Measurements from ENCODE around the gene FMN1. TPM values are rescaled to one million over a fixed set of nuclear protein-coding genes. Genes with fewer than 3 reads are reported as not detected.

Gene FMN1
- total and polyA plus RNA-seq, 10 of the 15 experiments (the other 5 are each of a cell fraction or from before 2014, with no cell fraction given): 0.05 to 0.16 (median 0.08) TPM; not detected in 4

DNA sequence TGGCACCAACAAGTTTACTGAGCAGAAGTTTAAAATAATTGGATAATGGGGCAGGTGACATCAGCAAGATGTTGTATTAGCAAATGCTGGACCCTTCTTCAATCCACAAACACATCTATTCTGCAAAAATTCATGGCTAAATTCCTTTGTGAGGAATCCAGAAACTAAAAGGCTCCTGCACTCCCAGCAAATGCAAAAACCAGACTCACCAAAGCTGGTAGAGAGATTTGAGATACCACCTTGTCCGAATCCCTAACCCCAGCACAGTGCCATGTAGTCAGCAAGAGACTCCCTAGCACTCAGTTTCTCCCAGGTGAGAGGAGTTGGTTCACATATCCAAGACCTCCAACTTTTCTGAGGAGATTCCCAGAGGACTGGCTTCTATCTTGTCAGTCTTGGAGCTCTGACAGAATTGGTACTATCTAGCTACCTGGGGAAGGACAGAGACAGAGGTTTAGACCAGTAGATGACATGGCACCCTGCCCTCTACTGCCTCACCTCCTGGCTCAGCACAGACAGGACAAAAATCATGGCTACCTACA lies 454.9 kb downstream of the FMN1 start:
- no peak for FAIRE-seq

DNA sequence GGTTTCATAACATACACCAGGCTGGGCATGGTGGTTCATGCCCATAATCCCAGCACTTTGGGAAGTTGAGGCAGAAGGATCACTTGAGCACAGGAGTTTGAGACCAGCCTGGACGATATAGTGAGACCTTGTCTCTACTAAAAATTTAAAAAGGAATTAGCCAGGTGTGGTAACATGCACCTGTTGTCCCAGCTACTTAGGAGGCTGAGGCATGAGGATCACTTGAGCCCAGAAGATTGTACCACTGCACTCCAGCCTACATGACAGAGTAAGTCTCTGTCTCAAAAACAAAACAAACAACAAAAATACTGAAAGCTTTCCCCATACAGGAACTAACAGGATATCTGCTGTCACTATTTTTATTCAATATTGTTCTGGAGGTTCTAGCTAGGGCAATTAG lies 455.8 kb downstream of the FMN1 start:
- intact Hi-C loops (cut with micrococcal nuclease; ENCODE audit: unreplicated experiment): no loop called here
- FAIRE-seq: no peak
- no peak for ATAC-seq
- SMC1A ChIA-PET (ENCODE audit: uncharacterized antibody, unreplicated experiment): no interaction called here
- RAD21 ChIA-PET (ENCODE audit: unreplicated experiment): no interaction called here
- no peaks in the 10 kb centered on the region for H3K36me3 ChIP-seq (ENCODE audit: control insufficient read depth in 2 of 2, insufficient read depth in 2 of 2, low read length in 1 of 2)
- CTCF ChIA-PET: no interaction called here
- H3K27ac ChIP-seq (ENCODE audit: control insufficient read depth, insufficient read depth): no peak overlapping the region
- POLR2A ChIA-PET: no interaction called here
- no peaks in the 10 kb centered on the region for H3K79me2 ChIP-seq (ENCODE audit: control insufficient read depth, insufficient read depth, low read length)
- H3K27me3 ChIP-seq (replicated peaks in 1 of 2; ENCODE audit: control insufficient read depth in 2 of 2, insufficient read depth in 2 of 2, low read length in 1 of 2): peaks cover 0 to 1% of the 10 kb centered on the region in 2 experiments; a peak in 1 of 4 replicates
- 23% methylated on average over 1 of the region's 1 CpG for whole genome bisulfite sequencing (ENCODE audit: insufficient coverage, insufficient replicate concordance, low lambda C conversion rate, missing lambda C conversion rate)
- H3K4me1 ChIP-seq (ENCODE audit: control insufficient read depth, insufficient read depth, low read length): no peaks in the 10 kb centered on the region
- no peak overlapping the region for H3K4me2 ChIP-seq (ENCODE audit: control insufficient read depth, insufficient read depth)
- H4K20me1 ChIP-seq (ENCODE audit: control insufficient read depth, insufficient read depth): no peaks in the 10 kb centered on the region
- H3K9me3 ChIP-seq (replicated peaks; ENCODE audit: control insufficient read depth, insufficient read depth, low read length): no peaks in the 10 kb centered on the region
- no peak overlapping the region for H3K9ac ChIP-seq (ENCODE audit: control insufficient read depth, insufficient read depth, low read length)
- DNase-seq (ENCODE audit: low read depth, low spot score): no peak
- H2AFZ ChIP-seq (ENCODE audit: control insufficient read depth, low read depth, low read length): no peak overlapping the region
- no peak overlapping the region for H3K4me3 ChIP-seq
- no TSS peak for BruUV-seq (replicated peaks)
- in situ Hi-C loops (cut with MboI): no loop called here
- TF ChIP-seq, protein P1, sequence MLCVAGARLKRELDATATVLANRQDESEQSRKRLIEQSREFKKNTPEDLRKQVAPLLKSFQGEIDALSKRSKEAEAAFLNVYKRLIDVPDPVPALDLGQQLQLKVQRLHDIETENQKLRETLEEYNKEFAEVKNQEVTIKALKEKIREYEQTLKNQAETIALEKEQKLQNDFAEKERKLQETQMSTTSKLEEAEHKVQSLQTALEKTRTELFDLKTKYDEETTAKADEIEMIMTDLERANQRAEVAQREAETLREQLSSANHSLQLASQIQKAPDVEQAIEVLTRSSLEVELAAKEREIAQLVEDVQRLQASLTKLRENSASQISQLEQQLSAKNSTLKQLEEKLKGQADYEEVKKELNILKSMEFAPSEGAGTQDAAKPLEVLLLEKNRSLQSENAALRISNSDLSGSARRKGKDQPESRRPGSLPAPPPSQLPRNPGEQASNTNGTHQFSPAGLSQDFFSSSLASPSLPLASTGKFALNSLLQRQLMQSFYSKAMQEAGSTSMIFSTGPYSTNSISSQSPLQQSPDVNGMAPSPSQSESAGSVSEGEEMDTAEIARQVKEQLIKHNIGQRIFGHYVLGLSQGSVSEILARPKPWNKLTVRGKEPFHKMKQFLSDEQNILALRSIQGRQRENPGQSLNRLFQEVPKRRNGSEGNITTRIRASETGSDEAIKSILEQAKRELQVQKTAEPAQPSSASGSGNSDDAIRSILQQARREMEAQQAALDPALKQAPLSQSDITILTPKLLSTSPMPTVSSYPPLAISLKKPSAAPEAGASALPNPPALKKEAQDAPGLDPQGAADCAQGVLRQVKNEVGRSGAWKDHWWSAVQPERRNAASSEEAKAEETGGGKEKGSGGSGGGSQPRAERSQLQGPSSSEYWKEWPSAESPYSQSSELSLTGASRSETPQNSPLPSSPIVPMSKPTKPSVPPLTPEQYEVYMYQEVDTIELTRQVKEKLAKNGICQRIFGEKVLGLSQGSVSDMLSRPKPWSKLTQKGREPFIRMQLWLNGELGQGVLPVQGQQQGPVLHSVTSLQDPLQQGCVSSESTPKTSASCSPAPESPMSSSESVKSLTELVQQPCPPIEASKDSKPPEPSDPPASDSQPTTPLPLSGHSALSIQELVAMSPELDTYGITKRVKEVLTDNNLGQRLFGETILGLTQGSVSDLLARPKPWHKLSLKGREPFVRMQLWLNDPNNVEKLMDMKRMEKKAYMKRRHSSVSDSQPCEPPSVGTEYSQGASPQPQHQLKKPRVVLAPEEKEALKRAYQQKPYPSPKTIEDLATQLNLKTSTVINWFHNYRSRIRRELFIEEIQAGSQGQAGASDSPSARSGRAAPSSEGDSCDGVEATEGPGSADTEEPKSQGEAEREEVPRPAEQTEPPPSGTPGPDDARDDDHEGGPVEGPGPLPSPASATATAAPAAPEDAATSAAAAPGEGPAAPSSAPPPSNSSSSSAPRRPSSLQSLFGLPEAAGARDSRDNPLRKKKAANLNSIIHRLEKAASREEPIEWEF (IDR thresholded peaks at IDR 0.05; ENCODE audit: insufficient replicate concordance, low read depth, low read length): no peak
- TF ChIP-seq, protein P2, sequence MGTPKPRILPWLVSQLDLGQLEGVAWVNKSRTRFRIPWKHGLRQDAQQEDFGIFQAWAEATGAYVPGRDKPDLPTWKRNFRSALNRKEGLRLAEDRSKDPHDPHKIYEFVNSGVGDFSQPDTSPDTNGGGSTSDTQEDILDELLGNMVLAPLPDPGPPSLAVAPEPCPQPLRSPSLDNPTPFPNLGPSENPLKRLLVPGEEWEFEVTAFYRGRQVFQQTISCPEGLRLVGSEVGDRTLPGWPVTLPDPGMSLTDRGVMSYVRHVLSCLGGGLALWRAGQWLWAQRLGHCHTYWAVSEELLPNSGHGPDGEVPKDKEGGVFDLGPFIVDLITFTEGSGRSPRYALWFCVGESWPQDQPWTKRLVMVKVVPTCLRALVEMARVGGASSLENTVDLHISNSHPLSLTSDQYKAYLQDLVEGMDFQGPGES (IDR thresholded peaks at IDR 0.05): no peak
- TF ChIP-seq, protein P3, sequence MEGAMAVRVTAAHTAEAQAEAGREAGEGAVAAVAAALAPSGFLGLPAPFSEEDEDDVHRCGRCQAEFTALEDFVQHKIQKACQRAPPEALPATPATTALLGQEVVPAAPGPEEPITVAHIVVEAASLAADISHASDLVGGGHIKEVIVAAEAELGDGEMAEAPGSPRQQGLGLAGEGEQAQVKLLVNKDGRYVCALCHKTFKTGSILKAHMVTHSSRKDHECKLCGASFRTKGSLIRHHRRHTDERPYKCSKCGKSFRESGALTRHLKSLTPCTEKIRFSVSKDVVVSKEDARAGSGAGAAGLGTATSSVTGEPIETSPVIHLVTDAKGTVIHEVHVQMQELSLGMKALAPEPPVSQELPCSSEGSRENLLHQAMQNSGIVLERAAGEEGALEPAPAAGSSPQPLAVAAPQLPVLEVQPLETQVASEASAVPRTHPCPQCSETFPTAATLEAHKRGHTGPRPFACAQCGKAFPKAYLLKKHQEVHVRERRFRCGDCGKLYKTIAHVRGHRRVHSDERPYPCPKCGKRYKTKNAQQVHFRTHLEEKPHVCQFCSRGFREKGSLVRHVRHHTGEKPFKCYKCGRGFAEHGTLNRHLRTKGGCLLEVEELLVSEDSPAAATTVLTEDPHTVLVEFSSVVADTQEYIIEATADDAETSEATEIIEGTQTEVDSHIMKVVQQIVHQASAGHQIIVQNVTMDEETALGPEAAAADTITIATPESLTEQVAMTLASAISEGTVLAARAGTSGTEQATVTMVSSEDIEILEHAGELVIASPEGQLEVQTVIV (IDR thresholded peaks at IDR 0.05; ENCODE audit: borderline replicate concordance, partially characterized antibody): no peak
- no peak for TF ChIP-seq RAD51 (IDR thresholded peaks at IDR 0.05)

More for the DNA sequence above, 454.9 kb downstream of the FMN1 start:
- H4K20me1 ChIP-seq (ENCODE audit: control insufficient read depth, insufficient read depth): no peaks in the 10 kb centered on the region
- peaks cover 0 to 1% of the 10 kb centered on the region in 2 experiments; a peak in 1 of 4 replicates for H3K27me3 ChIP-seq (replicated peaks in 1 of 2; ENCODE audit: control insufficient read depth in 2 of 2, insufficient read depth in 2 of 2, low read length in 1 of 2)
- no peaks in the 10 kb centered on the region for H3K9me3 ChIP-seq (replicated peaks; ENCODE audit: control insufficient read depth, insufficient read depth, low read length)
- H2AFZ ChIP-seq (ENCODE audit: control insufficient read depth, low read depth, low read length): no peak overlapping the region
- TF ChIP-seq, protein P4, sequence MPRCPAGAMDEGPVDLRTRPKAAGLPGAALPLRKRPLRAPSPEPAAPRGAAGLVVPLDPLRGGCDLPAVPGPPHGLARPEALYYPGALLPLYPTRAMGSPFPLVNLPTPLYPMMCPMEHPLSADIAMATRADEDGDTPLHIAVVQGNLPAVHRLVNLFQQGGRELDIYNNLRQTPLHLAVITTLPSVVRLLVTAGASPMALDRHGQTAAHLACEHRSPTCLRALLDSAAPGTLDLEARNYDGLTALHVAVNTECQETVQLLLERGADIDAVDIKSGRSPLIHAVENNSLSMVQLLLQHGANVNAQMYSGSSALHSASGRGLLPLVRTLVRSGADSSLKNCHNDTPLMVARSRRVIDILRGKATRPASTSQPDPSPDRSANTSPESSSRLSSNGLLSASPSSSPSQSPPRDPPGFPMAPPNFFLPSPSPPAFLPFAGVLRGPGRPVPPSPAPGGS (IDR thresholded peaks at IDR 0.05; ENCODE audit: borderline replicate concordance, insufficient read depth, low read depth, low read length, poor library complexity, severe bottlenecking): no peak
- no peak overlapping the region for H3K9ac ChIP-seq (ENCODE audit: control insufficient read depth, insufficient read depth, low read length)
- 0% methylated on average over 1 of the region's 1 CpG for WGBS (ENCODE audit: insufficient coverage, insufficient replicate concordance, low lambda C conversion rate, missing lambda C conversion rate)
- DNase-seq (ENCODE audit: low read depth, low spot score) (no peak), ATAC-seq (no peak)
- in situ Hi-C loops (cut with MboI): no loop called here
- H3K36me3 ChIP-seq (ENCODE audit: control insufficient read depth in 2 of 2, insufficient read depth in 2 of 2, low read length in 1 of 2): no peaks in the 10 kb centered on the region
- no peak overlapping the region for H3K4me3 ChIP-seq
- ChIA-PET CTCF (no interaction called here), SMC1A (ENCODE audit: uncharacterized antibody, unreplicated experiment) (no interaction called here), POLR2A (no interaction called here), RAD21 (ENCODE audit: unreplicated experiment) (no interaction called here)
- no peaks in the 10 kb centered on the region for H3K4me1 ChIP-seq (ENCODE audit: control insufficient read depth, insufficient read depth, low read length)
- H3K4me2 ChIP-seq (ENCODE audit: control insufficient read depth, insufficient read depth): no peak overlapping the region
- no peaks in the 10 kb centered on the region for H3K79me2 ChIP-seq (ENCODE audit: control insufficient read depth, insufficient read depth, low read length)
- no peak overlapping the region for H3K27ac ChIP-seq (ENCODE audit: control insufficient read depth, insufficient read depth)
- intact Hi-C loops (cut with micrococcal nuclease; ENCODE audit: unreplicated experiment): loop anchor here (10.0 kb wide), 2 partner anchors 55 kb away; no protein-coding TSS in a partner anchor
- BruUV-seq (replicated peaks): no TSS peak

Measured in GM12878 (cell line).